Thyroid gland (tissue), 4 donors: ENCODE results near the gene AKR1A1.

Experiments
- CTCF ChIP-seq, 6 experiments: fragments of 200-600 bp in 3 of 6; fragments of 450-650 bp in 3 of 6; sonication (generic) in 3 of 6; IDR thresholded peaks; one replicate each; pipeline ENCODE4 v1.5.1; 2016 to 2019; ENCODE audit warnings: antibody characterized with exemption in 6 of 6, mild to moderate bottlenecking in 2 of 6, inconsistent platforms in 1 of 6, moderate library complexity in 1 of 6
- POLR2A ChIP-seq, 2 donors: fragments of 450-650 bp; IDR thresholded peaks; one replicate each; pipeline ENCODE4 v1.6.1; 2017; ENCODE audit warnings: antibody characterized with exemption in 2 of 2, mild to moderate bottlenecking in 2 of 2, moderate library complexity in 1 of 2

GRCh38 chr1:45585496-45586075 is 35.0 kb downstream of the AKR1A1 start:
- TF ChIP-seq CTCF (IDR thresholded peaks at IDR 0.05) (no peak), POLR2A (IDR thresholded peaks at IDR 0.05) (no peak)
